Mucosa of rectum (tissue), 2 donors: ENCODE results near the gene C2orf15.
"Not testable (repeated sequence)": the region's sequence is repeated elsewhere in the genome, so short reads cannot be mapped to it uniquely, and the experiment has no call there.

Experiments
- H3K27ac ChIP-seq, 2 donors: one replicate each; pipeline ENCODE4 v1.7.0; 2013; ENCODE audit warnings: inconsistent platforms in 2 of 2, low read depth in 2 of 2, low read length in 2 of 2
- H3K27me3 ChIP-seq, 2 donors: one replicate each; pipeline ENCODE4 v1.7.0; 2013; ENCODE audit warnings: low read length in 2 of 2; ENCODE audit not compliant: control insufficient read depth in 2 of 2, insufficient read depth in 2 of 2
- H3K36me3 ChIP-seq, 2 donors: one replicate each; pipeline ENCODE4 v1.7.0; 2013; ENCODE audit warnings: low read length in 2 of 2; ENCODE audit not compliant: control insufficient read depth in 2 of 2, insufficient read depth in 2 of 2
- H3K4me1 ChIP-seq, 2 donors: one replicate each; pipeline ENCODE4 v1.7.0; 2013; ENCODE audit warnings: low read length in 2 of 2, mild to moderate bottlenecking in 1 of 2; ENCODE audit not compliant: control insufficient read depth in 2 of 2, insufficient read depth in 2 of 2
- H3K4me3 ChIP-seq, 2 donors: one replicate each; pipeline ENCODE4 v1.7.0; 2013; ENCODE audit warnings: low read length in 2 of 2
- H3K9ac ChIP-seq, 2 donors: one replicate each; pipeline ENCODE4 v1.7.0; 2013; ENCODE audit warnings: low read length in 2 of 2, low read depth in 1 of 2, mild to moderate bottlenecking in 1 of 2
- H3K9me3 ChIP-seq, 2 donors: one replicate each; pipeline ENCODE4 v1.7.0; 2013; ENCODE audit warnings: low read length in 2 of 2; ENCODE audit not compliant: control insufficient read depth in 2 of 2
- donor health status: healthy.
- donor health status: Normal muscosa, but diverticular disease.

C2orf15 gene

DNA sequence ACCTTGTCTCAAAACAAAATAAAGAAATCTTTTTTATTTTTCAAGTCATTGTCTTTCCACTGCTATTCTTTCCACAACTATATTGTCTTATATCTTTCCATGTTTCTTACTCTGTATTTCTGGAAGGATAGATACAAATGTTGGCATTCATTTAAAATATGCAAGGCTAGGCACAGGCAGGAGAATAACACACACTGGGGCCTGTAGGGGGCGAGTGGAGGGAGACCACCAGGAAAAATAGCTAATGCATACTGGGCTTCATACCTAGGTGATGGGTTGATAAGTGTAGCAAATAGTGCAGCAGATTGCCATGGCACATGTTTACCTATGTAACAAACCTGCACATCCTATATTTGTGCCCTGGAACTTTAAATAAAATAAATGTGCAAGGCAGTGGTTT lies 49.0 kb downstream of the C2orf15 start:
- H3K9me3 ChIP-seq: no peaks in the 10 kb centered on the region
- H3K27ac ChIP-seq: no peak overlapping the region
- peaks cover 29 to 34% of the 10 kb centered on the region in 2 donors for H3K36me3 ChIP-seq
- H3K9ac ChIP-seq: no peak overlapping the region
- H3K27me3 ChIP-seq: no peaks in the 10 kb centered on the region
- H3K4me1 ChIP-seq: no peaks in the 10 kb centered on the region
- H3K4me3 ChIP-seq: no peak overlapping the region

GRCh38 chr2:99192364-99192763 lies 50.9 kb downstream of the C2orf15 start:
- H3K9me3 ChIP-seq, H3K9ac ChIP-seq, H3K4me1 ChIP-seq, H3K27ac ChIP-seq, H3K4me3 ChIP-seq, H3K27me3 ChIP-seq: not testable (repeated sequence)
- H3K36me3 ChIP-seq: peaks cover 33 to 36% of the 10 kb centered on the region in 2 donors

- Histone ChIP-seq H3K27ac (no peak overlapping the region), H3K36me3 (peaks cover 12 to 18% of the 10 kb centered on the region in 2 donors), H3K4me3 (no peak overlapping the region), H3K9me3 (no peaks in the 10 kb centered on the region), H3K4me1 (no peaks in the 10 kb centered on the region), H3K27me3 (no peaks in the 10 kb centered on the region), H3K9ac (no peak overlapping the region)
These were observed 56.8 kb downstream of the C2orf15 start for GRCh38 chr2:99198103-99198841.

GRCh38 chr2:99200076-99200800 lies 58.7 kb downstream of the C2orf15 start:
- no peaks in the 10 kb centered on the region for H3K9me3 ChIP-seq
- H3K4me3 ChIP-seq: no peak overlapping the region
- H3K27ac ChIP-seq: no peak overlapping the region
- H3K9ac ChIP-seq: no peak overlapping the region
- H3K27me3 ChIP-seq: no peaks in the 10 kb centered on the region
- peaks cover 9 to 17% of the 10 kb centered on the region in 2 donors for H3K36me3 ChIP-seq
- no peaks in the 10 kb centered on the region for H3K4me1 ChIP-seq
